K562 (cell line): Measurements from ENCODE around the gene DNAJC30. TPM values are rescaled to one million over a fixed set of nuclear protein-coding genes. Genes with fewer than 3 reads are reported as not detected.

ENCODE experiments used
- ATAC-seq: fragments of 200-7000 bp; cut with Tn5 transposase; 3 replicates; pipeline ENCODE4 v1.9.1; 2020; ENCODE audit warnings: moderate library complexity
- BruUV-seq: library from RNA; stranded (reverse); fragments of 400-500 nt; replicated peaks from 2 replicates; lab custom pipeline; 2021; lab: Mats Ljungman, UMichigan
- CTCF ChIA-PET: fragments of 300-600 bp; formaldehyde crosslinking; extraction: SDS; loops from one replicate; lab custom pipeline; 2021; ENCODE audit warnings: low intra/inter-chr PET ratio; lab: Yijun Ruan, JAX
- POLR2A ChIA-PET: fragments of 300-600, 350-650 bp; sonication (Branson Sonifier 250); formaldehyde crosslinking; extraction: SDS; loops from one replicate; lab custom pipeline; 2021; ENCODE audit warnings: antibody characterized with exemption, inconsistent platforms; lab: Yijun Ruan, JAX
- DNase-seq, 4 experiments: peaks; one replicate each; pipeline versions ENCODE4 v3.0.0 to v3.0.0-alpha.2; 2011 to 2018; ENCODE audit warnings: low spot score in 3 of 4, mixed read lengths in 3 of 4; ENCODE audit errors: extremely low read depth in 1 of 4
- FAIRE-seq: peaks from 2 replicates; lab custom pipeline; 2011; peaks lifted over from hg19 to GRCh38; lab: Jason Lieb, UNC
- H2AFZ ChIP-seq: 2 replicates; pipeline ENCODE4 v1.6.0; 2011; ENCODE audit warnings: low read depth, low read length, control low read depth, inconsistent platforms
- H3K27ac ChIP-seq: fragments of 200-600 bp; 3 replicates; pipeline ENCODE4 v1.8.0; 2011; ENCODE audit warnings: low read depth, mild to moderate bottlenecking, control low read depth, inconsistent platforms, low read length, moderate library complexity, mixed read lengths; ENCODE audit errors: extremely low read depth
- H3K27me3 ChIP-seq, 2 experiments: fragments of 300-600 bp in 1 of 2; 2 replicates in 1 of 2; 3 replicates in 1 of 2; pipeline versions ENCODE4 v1.6.0 to v1.8.0; 2011; ENCODE audit warnings: inconsistent platforms in 2 of 2, low read length in 2 of 2, mild to moderate bottlenecking in 1 of 2, mixed read lengths in 1 of 2, moderate library complexity in 1 of 2; ENCODE audit not compliant: control insufficient read depth in 2 of 2, insufficient read depth in 2 of 2
- H3K36me3 ChIP-seq: fragments of 300-600 bp; 3 replicates; pipeline ENCODE4 v1.8.0; 2011; ENCODE audit warnings: mild to moderate bottlenecking, low read length, inconsistent platforms; ENCODE audit not compliant: control insufficient read depth, insufficient read depth
- H3K4me1 ChIP-seq, 2 experiments: fragments of 200-600 bp in 1 of 2; replicated peaks in 1 of 2; 2 replicates in 1 of 2; 3 replicates in 1 of 2; pipeline versions ENCODE4 v1.5.1 to v1.8.0; 2011; ENCODE audit warnings: inconsistent platforms in 2 of 2, low read length in 2 of 2, mild to moderate bottlenecking in 1 of 2, mixed read lengths in 1 of 2, moderate library complexity in 1 of 2; ENCODE audit not compliant: control insufficient read depth in 2 of 2, insufficient read depth in 2 of 2
- H3K4me2 ChIP-seq: 2 replicates; pipeline ENCODE4 v1.6.1; 2011; ENCODE audit warnings: low read length, control low read depth, inconsistent platforms, mixed read lengths; ENCODE audit not compliant: insufficient read depth
- H3K4me3 ChIP-seq: fragments of 200-600 bp; sonication (generic), shearing (Covaris generic); 2 replicates; pipeline ENCODE4 v1.5.1; 2016; ENCODE audit warnings: control low read depth, inconsistent platforms
- H3K79me2 ChIP-seq: fragments of 200-600 bp; 3 replicates; pipeline ENCODE4 v1.8.0; 2011; ENCODE audit warnings: low read length, inconsistent platforms; ENCODE audit not compliant: control insufficient read depth, insufficient read depth
- H3K9ac ChIP-seq, 2 experiments: 2 replicates each; pipeline versions ENCODE4 v1.6.0 to v1.6.1; 2011; ENCODE audit warnings: low read depth in 2 of 2, low read length in 2 of 2, control low read depth in 1 of 2, inconsistent platforms in 1 of 2, mild to moderate bottlenecking in 1 of 2, mixed read lengths in 1 of 2; ENCODE audit not compliant: insufficient read depth in 1 of 2
- H3K9me1 ChIP-seq: one replicate; pipeline ENCODE4 v1.6.0; 2011; ENCODE audit warnings: inconsistent platforms, mild to moderate bottlenecking, low read length, moderate library complexity; ENCODE audit not compliant: control insufficient read depth, insufficient read depth
- H3K9me3 ChIP-seq: replicated peaks from 2 replicates; pipeline ENCODE4 v1.5.1; 2011; ENCODE audit warnings: low read depth, low read length, inconsistent platforms; ENCODE audit not compliant: control insufficient read depth, insufficient read depth
- H4K20me1 ChIP-seq: replicated peaks from 2 replicates; pipeline ENCODE4 v1.6.1; 2011; ENCODE audit warnings: low read length, inconsistent platforms, mixed read lengths; ENCODE audit not compliant: control insufficient read depth, insufficient read depth
- HDAC1 ChIP-seq, 2 experiments: fragments of 450-650 bp; IDR thresholded peaks; 2 replicates each; pipeline ENCODE4 v1.6.1; 2016 to 2017; ENCODE audit warnings: inconsistent platforms in 1 of 2, mild to moderate bottlenecking in 1 of 2, moderate library complexity in 1 of 2
- OTX1 ChIP-seq: fragments of 450-650 bp; formaldehyde crosslinking; IDR thresholded peaks from 2 replicates; pipeline ENCODE4 v1.4.0; 2022; ENCODE audit warnings: mild to moderate bottlenecking
- PHB2 ChIP-seq: fragments of 450-650 bp; IDR thresholded peaks from 2 replicates; pipeline ENCODE4 v1.6.1; 2017; ENCODE audit warnings: low read depth
- WGBS: fragments of 100-300 bp; shearing (Covaris generic); methylation state at CpG from one replicate; pipeline ENCODE4 v1.1.6; 2016; ENCODE audit warnings: low coverage, mixed read lengths; ENCODE audit not compliant: insufficient coverage; ENCODE audit errors: missing lambda C conversion rate; 5-methylcytosine and 5-hydroxymethylcytosine counted together
- in situ Hi-C: fragments of 300-500 bp; cut with MboI; formaldehyde crosslinking; loops from 4 replicates; pipeline ENCODE4 v1.15.0; 2018; ENCODE audit warnings: inconsistent platforms, mixed read lengths
- intact Hi-C: fragments of 100-400 bp; cut with micrococcal nuclease; formaldehyde crosslinking; loops from 2 replicates; pipeline ENCODE4 v1.14.2; 2022
- polyA plus RNA-seq, 8 experiments: library from polyadenylated mRNA; depleted of rRNA in 4 of 8; stranded (reverse) in 5 of 8; unstranded in 3 of 8; fragments of >200 nt; fragmentation: Nextera tagmentation in 2 of 8; fragmentation: Illumina TruSeq in 1 of 8; extraction: Ambion mirVana in 2 of 8; extraction: Trizol in 1 of 8; gene quantifications; 2 replicates each; pipeline versions ENCODE4 v1.2.1 to v1.2.3, GENCODE V29; 2011 to 2014; ENCODE audit warnings: inconsistent platforms in 1 of 8, missing spikeins in 1 of 8
- total RNA-seq, 7 experiments: library from RNA; depleted of rRNA in 6 of 7; stranded (reverse); fragments of >200 nt in 6 of 7; fragmentation: Illumina TruSeq in 2 of 7; extraction: Trizol in 2 of 7; gene quantifications; 2 replicates each; pipeline versions ENCODE4 v1.2.1 to v1.2.3, GENCODE V29; 2011 to 2021; ENCODE audit warnings: low replicate concordance in 1 of 7
- TF ChIP-seq, protein P1 (sequence below): IDR thresholded peaks from 2 replicates; pipeline ENCODE4 v1.6.1; 2012; ENCODE audit warnings: low read depth, low read length, improper control_type of control experiment, borderline replicate concordance
- TF ChIP-seq, protein P2 (sequence below): IDR thresholded peaks from 2 replicates; pipeline ENCODE4 v1.6.1; 2016; ENCODE audit warnings: missing genetic modification characterization, missing compliant biosample characterization

The DNAJC30 gene
- total and polyA plus RNA-seq, 9 of the 15 experiments (the other 6 are each of a cell fraction or from before 2014, with no cell fraction given) = 1.1 to 11.3 (median 4.6) TPM

DNA sequence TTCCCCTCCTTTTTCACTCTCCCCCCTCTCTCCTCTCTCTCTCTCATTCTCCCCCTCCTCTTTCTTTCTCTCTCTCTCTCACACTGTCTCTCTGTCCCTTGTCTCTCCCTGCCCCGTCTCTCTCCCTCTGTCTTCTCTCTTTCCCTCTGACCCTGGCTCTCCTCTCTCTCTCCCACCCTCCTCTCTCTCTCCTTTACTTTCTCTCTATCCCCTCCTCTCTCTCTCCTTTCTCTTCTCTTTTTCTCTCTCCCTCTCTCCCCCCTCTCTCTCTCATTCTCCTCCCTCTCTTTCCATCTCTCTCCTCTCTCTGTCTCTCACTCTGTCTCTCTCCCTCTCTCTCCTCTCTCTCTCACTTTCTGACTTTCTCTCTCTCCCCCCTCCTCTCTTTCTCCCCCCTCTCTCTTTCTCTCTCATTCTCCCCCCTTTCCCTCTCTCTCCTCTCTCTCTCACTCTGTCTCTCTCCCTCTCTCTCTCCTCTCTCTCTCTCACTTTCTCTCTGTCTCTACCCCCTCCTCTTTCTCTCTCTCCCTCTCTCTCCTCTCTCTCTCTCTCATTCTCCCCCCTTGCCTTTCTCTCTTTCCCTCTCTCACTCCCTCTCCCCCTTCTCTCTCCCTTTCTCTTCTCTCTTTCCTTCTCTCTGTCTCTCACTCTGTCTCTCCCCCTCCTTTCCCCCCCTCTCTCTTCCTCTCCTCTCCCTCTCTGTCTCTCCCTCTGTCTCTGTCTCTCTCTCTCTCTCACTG, 34.5 kb downstream of the DNAJC30 start:
- WGBS = 0% methylated on average over 1 of the region's 1 CpG
- Histone ChIP-seq H3K4me1 (peaks cover 0 to 14% of the 10 kb centered on the region in 2 experiments; a peak in 2 of 5 replicates), H3K4me2 (no peak overlapping the region), H2AFZ (no peak overlapping the region), H3K4me3 (no peak overlapping the region), H3K9me1 (no peaks in the 10 kb centered on the region), H3K9ac (no peak overlapping the region), H3K36me3 (no peaks in the 10 kb centered on the region), H3K79me2 (no peaks in the 10 kb centered on the region), H3K27ac (no peak overlapping the region), H3K27me3 (peaks cover 32 to 78% of the 10 kb centered on the region in 2 experiments), H3K9me3 (no peaks in the 10 kb centered on the region), H4K20me1 (0 out of 2 replicates have a peak, but pooled peaks cover 3% of the 10 kb centered on the region)
- TF ChIP-seq, protein P1, sequence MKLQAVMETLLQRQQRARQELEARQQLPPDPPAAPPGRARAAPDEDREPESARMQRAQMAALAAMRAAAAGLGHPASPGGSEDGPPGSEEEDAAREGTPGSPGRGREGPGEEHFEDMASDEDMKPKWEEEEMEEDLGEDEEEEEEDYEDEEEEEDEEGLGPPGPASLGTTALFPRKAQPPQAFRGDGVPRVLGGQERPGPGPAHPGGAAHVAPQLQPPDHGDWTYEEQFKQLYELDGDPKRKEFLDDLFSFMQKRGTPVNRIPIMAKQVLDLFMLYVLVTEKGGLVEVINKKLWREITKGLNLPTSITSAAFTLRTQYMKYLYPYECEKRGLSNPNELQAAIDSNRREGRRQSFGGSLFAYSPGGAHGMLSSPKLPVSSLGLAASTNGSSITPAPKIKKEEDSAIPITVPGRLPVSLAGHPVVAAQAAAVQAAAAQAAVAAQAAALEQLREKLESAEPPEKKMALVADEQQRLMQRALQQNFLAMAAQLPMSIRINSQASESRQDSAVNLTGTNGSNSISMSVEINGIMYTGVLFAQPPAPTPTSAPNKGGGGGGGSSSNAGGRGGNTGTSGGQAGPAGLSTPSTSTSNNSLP = no peak
- TF ChIP-seq, protein P2, sequence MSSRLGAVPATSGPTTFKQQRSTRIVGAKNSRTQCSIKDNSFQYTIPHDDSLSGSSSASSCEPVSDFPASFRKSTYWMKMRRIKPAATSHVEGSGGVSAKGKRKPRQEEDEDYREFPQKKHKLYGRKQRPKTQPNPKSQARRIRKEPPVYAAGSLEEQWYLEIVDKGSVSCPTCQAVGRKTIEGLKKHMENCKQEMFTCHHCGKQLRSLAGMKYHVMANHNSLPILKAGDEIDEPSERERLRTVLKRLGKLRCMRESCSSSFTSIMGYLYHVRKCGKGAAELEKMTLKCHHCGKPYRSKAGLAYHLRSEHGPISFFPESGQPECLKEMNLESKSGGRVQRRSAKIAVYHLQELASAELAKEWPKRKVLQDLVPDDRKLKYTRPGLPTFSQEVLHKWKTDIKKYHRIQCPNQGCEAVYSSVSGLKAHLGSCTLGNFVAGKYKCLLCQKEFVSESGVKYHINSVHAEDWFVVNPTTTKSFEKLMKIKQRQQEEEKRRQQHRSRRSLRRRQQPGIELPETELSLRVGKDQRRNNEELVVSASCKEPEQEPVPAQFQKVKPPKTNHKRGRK (tag) = peak; percentile 95
- TF ChIP-seq PHB2 (peak; percentile 3; the same call in 1 of the 2 replicates), OTX1 (CRISPR knock-in tag) (0 out of 2 replicates have a peak, but pooled peaks have one; percentile 26), HDAC1 (IDR thresholded peaks at IDR 0.05) (peak in 1 of 2 experiments; percentile 2; a peak in 1 of 4 replicates)
- ChIA-PET POLR2A (no interaction called here), CTCF (interaction anchor here (2.4 kb wide), 1 partner anchor 77 kb away, joined by 13 read pairs; no protein-coding TSS in a partner anchor)
- in situ Hi-C loops = no loop called here
- DNase-seq (no peak), ATAC-seq (no peak), FAIRE-seq (no peak)
- no TSS peak for BruUV-seq
- intact Hi-C loops = no loop called here
